GM23338 (cell line): ENCODE results near the gene HADHA.

ENCODE experiments used
- CREB1 ChIP-seq: fragments of 250-450 bp; sonication (Bioruptor Pico); IDR thresholded peaks from 2 replicates; pipeline ENCODE4 v1.5.0; 2020; ENCODE audit warnings: low read depth, mild to moderate bottlenecking, moderate library complexity
- CTCF ChIP-seq, 2 experiments: fragments of 200-600 bp in 1 of 2; sonication (generic) in 1 of 2; conservative IDR thresholded peaks; 2 replicates each; pipeline versions ENCODE4 v1.5.1 to v1.6.1; 2016 to 2017; ENCODE audit warnings: antibody characterized with exemption in 2 of 2, low read depth in 2 of 2, mild to moderate bottlenecking in 2 of 2, moderate library complexity in 1 of 2
- ETS1 ChIP-seq: IDR thresholded peaks from 2 replicates; pipeline ENCODE4 v1.6.1; 2016; ENCODE audit warnings: antibody characterized with exemption
- EZH2 ChIP-seq: fragments of 200-600 bp; sonication (generic); IDR thresholded peaks from one replicate; pipeline ENCODE4 v1.8.0; 2017; ENCODE audit warnings: antibody characterized with exemption, mild to moderate bottlenecking, low read depth; ENCODE audit not compliant: unreplicated experiment
- EZH2phosphoT487 ChIP-seq: fragments of 200-600 bp; sonication (generic); IDR thresholded peaks from one replicate; pipeline ENCODE4 v1.8.1; 2018; ENCODE audit warnings: antibody characterized with exemption; ENCODE audit not compliant: unreplicated experiment
- NANOG ChIP-seq: IDR thresholded peaks from 2 replicates; pipeline ENCODE4 v1.6.1; 2016; ENCODE audit warnings: antibody characterized with exemption, borderline replicate concordance
- POLR2AphosphoS5 ChIP-seq: IDR thresholded peaks from 2 replicates; pipeline ENCODE4 v1.6.1; 2016; ENCODE audit warnings: antibody characterized with exemption, low read depth
- REST ChIP-seq: IDR thresholded peaks from one replicate; pipeline ENCODE4 v1.6.1; 2018; ENCODE audit warnings: antibody characterized with exemption; ENCODE audit not compliant: unreplicated experiment

GRCh38 chr2:26195040-26195984, 49.1 kb downstream of the HADHA start:
- TF ChIP-seq CTCF (conservative IDR thresholded peaks at IDR 0.05; ENCODE audit: low read depth in 2 of 2) = no peak
- TF ChIP-seq REST = no peak
- TF ChIP-seq POLR2AphosphoS5 = no peak
- TF ChIP-seq CREB1 (CRISPR knock-in tag) = no peak
- TF ChIP-seq EZH2 = no peak
- TF ChIP-seq EZH2phosphoT487 = no peak
- TF ChIP-seq ETS1 = no peak
- no peak for TF ChIP-seq NANOG
